GM12878 (cell line): Measurements from ENCODE around the gene PROSER2. TPM values are rescaled to one million over a fixed set of nuclear protein-coding genes. Genes with fewer than 3 reads are reported as not detected.

Source experiments
- ATAC-seq: fragments of 200-7000 bp; cut with Tn5 transposase; 3 replicates; pipeline ENCODE4 v1.9.1; 2020; ENCODE audit warnings: mild to moderate bottlenecking, moderate library complexity
- BruUV-seq: library from RNA; stranded (reverse); fragments of 400-500 nt; replicated peaks from 2 replicates; lab custom pipeline; 2021; lab: Mats Ljungman, UMichigan
- CTCF ChIA-PET: fragments of 300-600 bp; sonication (Branson Sonifier 250); formaldehyde crosslinking; extraction: SDS; loops from one replicate; lab custom pipeline; 2021; ENCODE audit warnings: inconsistent platforms; lab: Yijun Ruan, JAX
- POLR2A ChIA-PET: fragments of 350-600 bp; formaldehyde crosslinking; extraction: SDS; loops from one replicate; lab custom pipeline; 2021; ENCODE audit warnings: inconsistent platforms; lab: Charles Lee
- RAD21 ChIA-PET: fragments of 300-600 bp; sonication (Branson Sonifier 250); formaldehyde crosslinking; loops from one replicate; lab custom pipeline; 2023; ENCODE audit warnings: antibody characterized with exemption; ENCODE audit not compliant: unreplicated experiment; lab: Charles Lee
- SMC1A ChIA-PET: fragments of 300-600 bp; sonication (Branson Sonifier 250); formaldehyde crosslinking; loops from one replicate; lab custom pipeline; 2023; ENCODE audit not compliant: unreplicated experiment, uncharacterized antibody; lab: Charles Lee
- DNase-seq: peaks from one replicate; pipeline ENCODE4 v3.0.0-alpha.2; 2011; ENCODE audit warnings: low read depth, low spot score
- FAIRE-seq: peaks from 3 replicates; lab custom pipeline; 2011; peaks lifted over from hg19 to GRCh38; lab: Jason Lieb, UNC
- H2AFZ ChIP-seq: 2 replicates; pipeline ENCODE4 v1.6.0; 2011; ENCODE audit warnings: low read depth, low read length, control low read depth; ENCODE audit not compliant: control insufficient read depth
- H3K27ac ChIP-seq: 2 replicates; pipeline ENCODE4 v1.5.1; 2011; ENCODE audit warnings: control low read depth; ENCODE audit not compliant: control insufficient read depth, insufficient read depth
- H3K27me3 ChIP-seq, 2 experiments: replicated peaks in 1 of 2; 2 replicates each; pipeline versions ENCODE4 v1.6.0 to v1.6.1; 2011; ENCODE audit warnings: low read length in 1 of 2; ENCODE audit not compliant: control insufficient read depth in 2 of 2, insufficient read depth in 2 of 2
- H3K36me3 ChIP-seq, 2 experiments: 2 replicates each; pipeline ENCODE4 v1.5.1; 2011; ENCODE audit warnings: low read length in 1 of 2; ENCODE audit not compliant: control insufficient read depth in 2 of 2, insufficient read depth in 2 of 2
- H3K4me1 ChIP-seq: 2 replicates; pipeline ENCODE4 v1.6.1; 2011; ENCODE audit warnings: mild to moderate bottlenecking, low read length, moderate library complexity, mixed read lengths; ENCODE audit not compliant: control insufficient read depth, insufficient read depth
- H3K4me2 ChIP-seq: 2 replicates; pipeline ENCODE4 v1.6.0; 2011; ENCODE audit warnings: control low read depth; ENCODE audit not compliant: control insufficient read depth, insufficient read depth
- H3K4me3 ChIP-seq: fragments of 200-600 bp; sonication (generic); 2 replicates; pipeline ENCODE4 v1.5.1; 2016
- H3K79me2 ChIP-seq: 2 replicates; pipeline ENCODE4 v1.6.0; 2011; ENCODE audit warnings: low read length; ENCODE audit not compliant: control insufficient read depth, insufficient read depth
- H3K9ac ChIP-seq: 2 replicates; pipeline ENCODE4 v1.8.0; 2011; ENCODE audit warnings: low read length, control low read depth, mixed read lengths; ENCODE audit not compliant: control insufficient read depth, insufficient read depth
- H3K9me3 ChIP-seq: replicated peaks from 3 replicates; pipeline ENCODE4 v1.5.1; 2011; ENCODE audit warnings: mild to moderate bottlenecking, low read length; ENCODE audit not compliant: control insufficient read depth, insufficient read depth
- H4K20me1 ChIP-seq: 2 replicates; pipeline ENCODE4 v1.6.0; 2011; ENCODE audit not compliant: control insufficient read depth, insufficient read depth
- ASH2L ChIP-seq: fragments of 300-600, 200-600 bp; sonication (generic); IDR thresholded peaks from 2 replicates; pipeline ENCODE4 v1.6.1; 2017; ENCODE audit warnings: low read depth, mild to moderate bottlenecking, borderline replicate concordance
- ATF2 ChIP-seq: IDR thresholded peaks from 2 replicates; pipeline ENCODE4 v1.6.1; 2012; ENCODE audit warnings: low read length, inconsistent platforms
- CEBPB ChIP-seq, 2 experiments: fragments of 150-350 bp in 1 of 2; IDR thresholded peaks; 2 replicates each; pipeline ENCODE4 v1.6.1; 2012 to 2014; ENCODE audit warnings: low read depth in 2 of 2, low read length in 2 of 2, borderline replicate concordance in 1 of 2, inconsistent platforms in 1 of 2
- GABPA ChIP-seq: IDR thresholded peaks from 2 replicates; pipeline ENCODE4 v1.6.1; 2014; ENCODE audit warnings: antibody characterized with exemption, low read depth, mild to moderate bottlenecking, inconsistent platforms
- HDAC2 ChIP-seq: fragments of 200-600 bp; sonication (generic); IDR thresholded peaks from 2 replicates; pipeline ENCODE4 v1.6.1; 2017
- MEF2B ChIP-seq: fragments of 450-650 bp; IDR thresholded peaks from 2 replicates; pipeline ENCODE4 v1.6.1; 2018; ENCODE audit warnings: mild to moderate bottlenecking, moderate library complexity; ENCODE audit not compliant: partially characterized antibody, poor library complexity, severe bottlenecking
- MYC ChIP-seq: IDR thresholded peaks from 2 replicates; pipeline ENCODE4 v1.6.1; 2011; ENCODE audit warnings: mild to moderate bottlenecking, low read length, moderate library complexity, inconsistent platforms; ENCODE audit not compliant: insufficient read depth, insufficient replicate concordance, insufficient read length, severe bottlenecking
- NFYA ChIP-seq: IDR thresholded peaks from 2 replicates; pipeline ENCODE4 v1.6.1; 2011; ENCODE audit warnings: low read depth, mild to moderate bottlenecking, low read length, improper control_type of control experiment, borderline replicate concordance
- NR2C2 ChIP-seq: IDR thresholded peaks from 2 replicates; pipeline ENCODE4 v1.6.1; 2011; ENCODE audit warnings: borderline replicate concordance, low read depth; ENCODE audit not compliant: control insufficient read depth, insufficient read length
- POLR2AphosphoS2 ChIP-seq: IDR thresholded peaks from 2 replicates; pipeline ENCODE4 v1.6.1; 2011; ENCODE audit warnings: low read depth, mild to moderate bottlenecking, low read length, improper control_type of control experiment, moderate library complexity
- POLR2AphosphoS5 ChIP-seq: IDR thresholded peaks from 2 replicates; pipeline ENCODE4 v1.6.1; 2011; ENCODE audit warnings: mild to moderate bottlenecking, low read length, inconsistent platforms
- POU2F2 ChIP-seq: IDR thresholded peaks from 3 replicates; pipeline ENCODE4 v1.6.1; 2011; ENCODE audit warnings: low read depth, mild to moderate bottlenecking, low read length, borderline replicate concordance
- PRDM15 ChIP-seq: fragments of 450-650 bp; formaldehyde crosslinking; IDR thresholded peaks from 2 replicates; pipeline ENCODE4 v1.4.0; 2020; ENCODE audit warnings: mild to moderate bottlenecking, moderate library complexity
- RFX5 ChIP-seq: IDR thresholded peaks from 2 replicates; pipeline ENCODE4 v1.6.1; 2011; ENCODE audit warnings: low read depth, low read length, improper control_type of control experiment
- SIN3A ChIP-seq: IDR thresholded peaks from 2 replicates; pipeline ENCODE4 v1.6.1; 2012; ENCODE audit warnings: low read depth, low read length, improper control_type of control experiment
- WGBS: methylation state at CpG from one replicate; pipeline ENCODE4 v1.1.6; 2016; ENCODE audit warnings: low lambda C conversion rate; ENCODE audit not compliant: insufficient replicate concordance, insufficient coverage; ENCODE audit errors: missing lambda C conversion rate; 5-methylcytosine and 5-hydroxymethylcytosine counted together
- in situ Hi-C: fragments of 300-500 bp; cut with MboI; formaldehyde crosslinking; loops from 9 replicates; pipeline ENCODE4 v1.14.3; 2018; ENCODE audit warnings: mixed read lengths
- intact Hi-C: fragments of 100-400 bp; cut with micrococcal nuclease; formaldehyde crosslinking; loops from one replicate; pipeline ENCODE4 v1.14.2; 2022; ENCODE audit not compliant: unreplicated experiment
- polyA plus RNA-seq, 11 experiments: library from polyadenylated mRNA; depleted of rRNA in 4 of 11; unstranded in 6 of 11; stranded (reverse) in 5 of 11; fragments of >200 nt; fragmentation: Nextera tagmentation in 4 of 11; fragmentation: Illumina TruSeq in 1 of 11; extraction: Ambion mirVana in 4 of 11; extraction: Trizol in 1 of 11; gene quantifications; 1 replicate in 1 of 11; 2 replicates in 10 of 11; pipeline versions ENCODE4 v1.2.1 to v1.2.3, GENCODE V29; 2011 to 2016; ENCODE audit warnings: inconsistent platforms in 2 of 11, missing spikeins in 2 of 11, low read depth in 1 of 11
- total RNA-seq, 4 experiments: library from RNA; depleted of rRNA in 3 of 4; stranded (reverse); fragments of >200 nt in 3 of 4; fragmentation: Illumina TruSeq in 1 of 4; extraction: Trizol in 1 of 4; gene quantifications; 2 replicates each; pipeline versions ENCODE4 v1.2.1 to v1.2.3, GENCODE V29; 2013 to 2021
- TF ChIP-seq, protein P1 (sequence below): fragments of 450-650 bp; IDR thresholded peaks from 2 replicates; pipeline ENCODE4 v1.6.1; 2018; ENCODE audit warnings: borderline replicate concordance, mild to moderate bottlenecking; ENCODE audit not compliant: partially characterized antibody

Gene PROSER2
- total and polyA plus RNA-seq, 10 of the 15 experiments (the other 5 are each of a cell fraction or from before 2014, with no cell fraction given): 0.04 to 0.25 (median 0.07) TPM; not detected in 6

- Histone ChIP-seq H3K4me1 (peaks cover 12% of the 10 kb centered on the region), H3K4me2 (no peak overlapping the region), H3K27me3 (no peaks in the 10 kb centered on the region; a peak in 1 of 4 replicates), H3K4me3 (no peak overlapping the region), H3K79me2 (no peaks in the 10 kb centered on the region), H4K20me1 (no peaks in the 10 kb centered on the region), H3K27ac (no peak overlapping the region), H3K9ac (no peak overlapping the region), H3K9me3 (no peaks in the 10 kb centered on the region), H2AFZ (no peak overlapping the region), H3K36me3 (no peaks in the 10 kb centered on the region)
- 50% methylated on average over 6 of the region's 6 CpGs for WGBS
- intact Hi-C loops (no loop called here), in situ Hi-C loops (no loop called here)
- ChIA-PET POLR2A (interaction anchor here (0.6 kb wide), 1 partner anchor 155 kb away, joined by 4 read pairs; no protein-coding TSS in a partner anchor), RAD21 (no interaction called here), SMC1A (no interaction called here), CTCF (interaction anchor here (1.0 kb wide), 1 partner anchor 11 kb away, joined by 3 read pairs; no protein-coding TSS in a partner anchor)
- no TSS peak for BruUV-seq
- FAIRE-seq: no peak
- no peak for DNase-seq
- ATAC-seq: no peak
- no peak for TF ChIP-seq POU2F2
- no peak for TF ChIP-seq PRDM15 (CRISPR knock-in tag)
- TF ChIP-seq CEBPB (IDR thresholded peaks at IDR 0.05; ENCODE audit: borderline replicate concordance in 1 of 2, low read depth in 2 of 2, low read length in 2 of 2): no peak
- TF ChIP-seq NR2C2: no peak
- TF ChIP-seq MEF2B: no peak
- no peak for TF ChIP-seq HDAC2
- no peak for TF ChIP-seq MYC
- TF ChIP-seq RFX5: no peak
- TF ChIP-seq POLR2AphosphoS5: no peak
- TF ChIP-seq SIN3A: no peak
- no peak for TF ChIP-seq GABPA
- no peak for TF ChIP-seq POLR2AphosphoS2
- TF ChIP-seq ATF2: no peak
- no peak for TF ChIP-seq NFYA
- TF ChIP-seq ASH2L: no peak
- TF ChIP-seq, protein P1, sequence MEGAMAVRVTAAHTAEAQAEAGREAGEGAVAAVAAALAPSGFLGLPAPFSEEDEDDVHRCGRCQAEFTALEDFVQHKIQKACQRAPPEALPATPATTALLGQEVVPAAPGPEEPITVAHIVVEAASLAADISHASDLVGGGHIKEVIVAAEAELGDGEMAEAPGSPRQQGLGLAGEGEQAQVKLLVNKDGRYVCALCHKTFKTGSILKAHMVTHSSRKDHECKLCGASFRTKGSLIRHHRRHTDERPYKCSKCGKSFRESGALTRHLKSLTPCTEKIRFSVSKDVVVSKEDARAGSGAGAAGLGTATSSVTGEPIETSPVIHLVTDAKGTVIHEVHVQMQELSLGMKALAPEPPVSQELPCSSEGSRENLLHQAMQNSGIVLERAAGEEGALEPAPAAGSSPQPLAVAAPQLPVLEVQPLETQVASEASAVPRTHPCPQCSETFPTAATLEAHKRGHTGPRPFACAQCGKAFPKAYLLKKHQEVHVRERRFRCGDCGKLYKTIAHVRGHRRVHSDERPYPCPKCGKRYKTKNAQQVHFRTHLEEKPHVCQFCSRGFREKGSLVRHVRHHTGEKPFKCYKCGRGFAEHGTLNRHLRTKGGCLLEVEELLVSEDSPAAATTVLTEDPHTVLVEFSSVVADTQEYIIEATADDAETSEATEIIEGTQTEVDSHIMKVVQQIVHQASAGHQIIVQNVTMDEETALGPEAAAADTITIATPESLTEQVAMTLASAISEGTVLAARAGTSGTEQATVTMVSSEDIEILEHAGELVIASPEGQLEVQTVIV: no peak
Measured at GRCh38 chr10:11864727-11865126, 41.6 kb downstream of the PROSER2 start.
